ENCODE data around the gene LDLRAD3.

Gene LDLRAD3

GRCh38 chr11:36258730-36259360 is 315.0 kb downstream of the LDLRAD3 start:
- DNase-seq: no peak

- DNase-seq: no peak
Measured at GRCh38 chr11:36261094-36261493, 317.2 kb downstream of the LDLRAD3 start.

DNA sequence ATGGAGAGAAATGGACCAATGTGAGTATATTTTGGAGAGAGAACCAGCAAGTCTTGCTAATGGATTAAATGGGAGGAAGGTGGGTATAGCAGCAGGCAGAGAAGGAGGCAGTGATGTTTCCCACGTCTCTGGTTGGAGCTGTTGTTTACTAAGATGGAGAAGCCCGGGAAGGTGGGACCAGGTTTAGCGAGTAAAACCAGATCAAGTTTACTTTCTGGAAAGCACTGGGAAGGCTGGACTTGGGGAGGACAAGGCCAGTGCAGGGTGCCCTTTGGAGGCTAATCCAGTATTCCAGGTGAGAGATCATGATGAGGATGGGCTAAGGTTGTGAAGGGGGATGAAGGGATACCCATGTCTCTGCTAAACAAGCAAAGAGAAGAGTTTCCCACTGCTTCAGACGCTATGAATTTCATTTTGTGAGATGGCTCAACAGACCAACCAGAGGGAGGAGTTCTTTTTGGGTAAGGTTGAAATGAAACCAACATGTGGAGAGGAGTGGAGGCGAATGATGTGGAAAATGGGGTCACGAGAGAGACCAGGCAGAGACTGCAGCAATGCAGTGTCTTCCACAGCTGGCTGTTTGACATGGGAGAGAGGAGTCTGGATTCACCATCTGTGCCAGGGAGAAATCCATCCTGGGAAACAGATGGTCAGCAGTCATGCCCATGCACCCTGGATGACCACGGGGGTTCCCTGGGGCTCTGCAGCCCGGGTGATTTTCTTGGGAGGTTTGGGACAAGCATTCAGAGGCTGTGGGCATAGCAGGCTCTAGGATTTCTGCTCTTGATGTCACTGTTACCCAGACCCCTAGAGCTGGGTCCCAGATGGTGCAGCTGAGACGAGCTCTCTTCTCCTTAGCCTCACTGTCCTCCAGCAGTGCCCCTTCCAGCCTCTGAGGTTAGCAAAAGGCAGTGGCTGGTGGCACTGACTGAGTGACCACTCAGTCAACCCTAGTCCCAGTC is 320.4 kb downstream of the LDLRAD3 start:
- DNase-seq: no peak

DNA sequence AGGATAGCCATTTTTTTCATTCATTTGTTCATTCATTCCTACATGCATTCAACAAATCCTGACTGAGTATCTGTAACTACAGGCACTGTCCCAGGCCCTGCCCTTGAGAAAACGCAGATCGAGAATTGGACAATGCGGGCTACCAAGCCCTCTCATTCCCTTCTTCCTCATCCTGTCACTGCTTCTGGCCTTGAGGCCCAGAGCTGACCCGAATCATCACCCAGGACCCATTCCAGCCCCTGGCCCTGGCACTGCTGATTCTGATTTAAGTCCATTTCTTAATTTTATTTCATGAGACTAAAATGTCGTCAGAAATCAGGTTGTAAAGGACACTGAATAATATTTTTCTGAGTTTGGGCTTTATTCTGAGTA is 321.1 kb downstream of the LDLRAD3 start:
- DNase-seq: no peak

- peak; percentile 30 for DNase-seq
Measured at GRCh38 chr11:36265793-36266628, 322.1 kb downstream of the LDLRAD3 start.

DNA sequence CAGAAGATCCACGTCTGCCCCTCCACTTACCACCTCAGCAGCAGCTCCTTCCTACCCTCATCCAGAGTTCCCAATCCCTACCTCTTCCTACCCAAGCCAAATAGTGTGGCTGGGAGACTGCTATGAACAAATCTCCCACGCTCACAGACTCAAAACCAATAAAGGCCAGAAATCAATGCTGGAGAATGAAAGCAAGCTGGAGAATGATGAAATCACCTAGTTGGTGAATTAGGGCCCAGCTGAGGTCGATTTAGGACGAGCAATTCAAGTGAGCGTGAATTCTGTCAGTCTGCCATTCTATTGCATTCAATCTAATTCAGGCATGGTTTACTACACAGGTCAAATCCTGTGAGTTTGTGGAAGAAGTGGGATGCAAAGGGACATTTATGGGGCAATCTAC is 322.9 kb downstream of the LDLRAD3 start:
- no peak for DNase-seq

- DNase-seq: no peak
Measured at GRCh38 chr11:36268337-36268985, 324.6 kb downstream of the LDLRAD3 start.

GRCh38 chr11:36270701-36271100 is 326.8 kb downstream of the LDLRAD3 start:
- DNase-seq: no peak

DNA sequence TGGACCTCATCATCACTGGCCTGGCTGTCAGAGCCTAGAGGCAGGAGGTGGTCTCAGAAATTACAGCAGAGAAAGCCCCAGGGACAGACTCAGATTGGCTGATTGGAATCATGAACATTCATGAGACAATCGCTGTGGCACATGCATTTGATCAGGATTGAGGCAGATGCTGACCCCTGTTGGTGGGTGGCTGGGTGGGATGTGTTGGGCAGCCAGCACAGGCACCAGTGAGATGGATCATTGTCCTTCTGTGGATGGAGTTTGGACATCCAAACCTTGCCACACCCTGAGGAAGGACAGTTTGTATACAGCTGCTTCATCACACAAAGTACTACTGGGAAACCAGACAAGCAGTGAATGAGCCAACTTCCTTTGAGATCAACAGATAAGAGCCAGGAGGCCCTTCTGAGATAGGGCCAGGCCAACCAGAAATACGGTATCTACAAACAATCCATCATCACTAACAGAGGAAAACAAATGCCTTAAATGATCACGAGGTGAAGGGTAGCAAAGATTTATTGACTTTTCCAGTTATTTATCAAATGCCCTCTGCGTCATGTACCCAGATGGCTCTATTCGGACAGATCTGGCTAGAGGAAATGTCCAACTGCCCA is 328.0 kb downstream of the LDLRAD3 start:
- DNase-seq: no peak

DNA sequence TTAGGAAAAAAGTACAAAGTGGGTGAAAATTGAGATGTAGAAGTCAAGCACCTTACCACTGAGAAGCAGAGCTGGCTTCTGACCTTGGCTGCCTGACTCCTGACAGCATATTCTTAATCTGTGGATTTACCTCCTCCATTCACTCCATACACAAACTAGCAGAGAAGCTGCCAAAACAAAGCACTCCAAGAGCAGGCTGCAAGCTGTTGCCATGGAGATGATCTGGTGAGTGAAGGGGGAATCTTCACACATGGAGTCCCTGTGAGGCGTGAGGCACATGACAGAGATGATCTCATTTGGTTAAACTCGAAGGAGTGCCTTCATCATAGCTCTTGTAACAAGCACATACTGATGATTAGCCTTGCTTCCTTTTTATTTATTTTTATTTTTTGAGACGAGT is 329.2 kb downstream of the LDLRAD3 start:
- peak; percentile 70 for DNase-seq

GRCh38 chr11:36274414-36274813 is 330.6 kb downstream of the LDLRAD3 start:
- no peak for DNase-seq

GRCh38 chr11:36278531-36279282 is 334.8 kb downstream of the LDLRAD3 start:
- DNase-seq: no peak

- DNase-seq: no peak
Measured at GRCh38 chr11:36280531-36280930, 336.7 kb downstream of the LDLRAD3 start.

Measured in NCI-H1092 (cell line).